ENCODE measurements around the gene ZBED1.

DNA sequence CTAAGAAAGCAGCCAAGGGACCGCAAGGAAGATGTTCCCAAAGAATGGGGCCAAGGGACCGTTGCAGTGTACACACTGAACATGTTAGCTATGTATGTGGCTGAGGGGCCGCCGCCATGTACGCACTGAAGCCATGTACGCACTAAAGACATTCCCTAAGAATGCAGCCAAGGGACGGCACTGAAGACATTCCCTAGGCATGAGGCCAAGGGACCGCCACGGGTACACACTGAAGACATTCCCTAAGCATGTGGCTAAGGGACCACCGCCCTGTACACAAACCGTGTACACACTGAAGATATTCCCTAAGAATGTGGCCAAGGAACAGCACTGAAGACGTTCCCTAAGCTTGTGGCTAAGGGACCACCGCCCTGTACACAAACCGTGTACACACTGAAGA, 54.0 kb downstream of the ZBED1 start:
- TF ChIP-seq FOXM1 (IDR thresholded peaks at IDR 0.05; ENCODE audit: borderline replicate concordance, low read depth) (no peak), CREB1 (IDR thresholded peaks at IDR 0.05; ENCODE audit: low read depth) (no peak), EP300 (IDR thresholded peaks at IDR 0.05; ENCODE audit: borderline replicate concordance) (no peak), RAD21 (IDR thresholded peaks at IDR 0.05; ENCODE audit: low read depth) (no peak), YY1 (IDR thresholded peaks at IDR 0.05; ENCODE audit: low read depth) (no peak), TCF12 (IDR thresholded peaks at IDR 0.05; ENCODE audit: low read depth) (no peak), CEBPB (IDR thresholded peaks at IDR 0.05) (no peak), EGR1 (IDR thresholded peaks at IDR 0.05) (no peak)
- TF ChIP-seq, protein P1, sequence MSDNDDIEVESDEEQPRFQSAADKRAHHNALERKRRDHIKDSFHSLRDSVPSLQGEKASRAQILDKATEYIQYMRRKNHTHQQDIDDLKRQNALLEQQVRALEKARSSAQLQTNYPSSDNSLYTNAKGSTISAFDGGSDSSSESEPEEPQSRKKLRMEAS (IDR thresholded peaks at IDR 0.05), result no peak
- TF ChIP-seq, protein P2, sequence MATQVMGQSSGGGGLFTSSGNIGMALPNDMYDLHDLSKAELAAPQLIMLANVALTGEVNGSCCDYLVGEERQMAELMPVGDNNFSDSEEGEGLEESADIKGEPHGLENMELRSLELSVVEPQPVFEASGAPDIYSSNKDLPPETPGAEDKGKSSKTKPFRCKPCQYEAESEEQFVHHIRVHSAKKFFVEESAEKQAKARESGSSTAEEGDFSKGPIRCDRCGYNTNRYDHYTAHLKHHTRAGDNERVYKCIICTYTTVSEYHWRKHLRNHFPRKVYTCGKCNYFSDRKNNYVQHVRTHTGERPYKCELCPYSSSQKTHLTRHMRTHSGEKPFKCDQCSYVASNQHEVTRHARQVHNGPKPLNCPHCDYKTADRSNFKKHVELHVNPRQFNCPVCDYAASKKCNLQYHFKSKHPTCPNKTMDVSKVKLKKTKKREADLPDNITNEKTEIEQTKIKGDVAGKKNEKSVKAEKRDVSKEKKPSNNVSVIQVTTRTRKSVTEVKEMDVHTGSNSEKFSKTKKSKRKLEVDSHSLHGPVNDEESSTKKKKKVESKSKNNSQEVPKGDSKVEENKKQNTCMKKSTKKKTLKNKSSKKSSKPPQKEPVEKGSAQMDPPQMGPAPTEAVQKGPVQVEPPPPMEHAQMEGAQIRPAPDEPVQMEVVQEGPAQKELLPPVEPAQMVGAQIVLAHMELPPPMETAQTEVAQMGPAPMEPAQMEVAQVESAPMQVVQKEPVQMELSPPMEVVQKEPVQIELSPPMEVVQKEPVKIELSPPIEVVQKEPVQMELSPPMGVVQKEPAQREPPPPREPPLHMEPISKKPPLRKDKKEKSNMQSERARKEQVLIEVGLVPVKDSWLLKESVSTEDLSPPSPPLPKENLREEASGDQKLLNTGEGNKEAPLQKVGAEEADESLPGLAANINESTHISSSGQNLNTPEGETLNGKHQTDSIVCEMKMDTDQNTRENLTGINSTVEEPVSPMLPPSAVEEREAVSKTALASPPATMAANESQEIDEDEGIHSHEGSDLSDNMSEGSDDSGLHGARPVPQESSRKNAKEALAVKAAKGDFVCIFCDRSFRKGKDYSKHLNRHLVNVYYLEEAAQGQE (IDR thresholded peaks at IDR 0.05; ENCODE audit: low read depth), result no peak
- TF ChIP-seq, protein P3, sequence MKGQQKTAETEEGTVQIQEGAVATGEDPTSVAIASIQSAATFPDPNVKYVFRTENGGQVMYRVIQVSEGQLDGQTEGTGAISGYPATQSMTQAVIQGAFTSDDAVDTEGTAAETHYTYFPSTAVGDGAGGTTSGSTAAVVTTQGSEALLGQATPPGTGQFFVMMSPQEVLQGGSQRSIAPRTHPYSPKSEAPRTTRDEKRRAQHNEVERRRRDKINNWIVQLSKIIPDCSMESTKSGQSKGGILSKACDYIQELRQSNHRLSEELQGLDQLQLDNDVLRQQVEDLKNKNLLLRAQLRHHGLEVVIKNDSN (IDR thresholded peaks at IDR 0.05), result no peak
